IgD-negative memory B cell (primary cell): ENCODE measurements around the gene ELMOD1. TPM values are rescaled to one million over a fixed set of nuclear protein-coding genes. Genes with fewer than 3 reads are reported as not detected.
"Not testable (repeated sequence)": the region's sequence is repeated elsewhere in the genome, so short reads cannot be mapped to it uniquely, and the experiment has no call there.

Experiments used
- H3K27ac Mint-ChIP-seq, 3 donors: one replicate each; pipeline ENCODE4 v1.8.0; 2020 to 2022; ENCODE audit warnings: mild to moderate bottlenecking in 3 of 3, mixed read lengths in 3 of 3, moderate library complexity in 1 of 3
- H3K27me3 Mint-ChIP-seq: one replicate; pipeline ENCODE4 v1.8.0; 2021; ENCODE audit warnings: mixed read lengths
- H3K36me3 Mint-ChIP-seq: one replicate; pipeline ENCODE4 v1.8.0; 2020; ENCODE audit warnings: mild to moderate bottlenecking, mixed read lengths
- H3K4me1 Mint-ChIP-seq, 3 donors: one replicate each; pipeline ENCODE4 v1.8.0; 2020 to 2022; ENCODE audit warnings: mixed read lengths in 3 of 3, mild to moderate bottlenecking in 1 of 3
- H3K4me3 Mint-ChIP-seq, 4 donors: one replicate each; pipeline ENCODE4 v1.8.0; 2020 to 2022; ENCODE audit warnings: mild to moderate bottlenecking in 4 of 4, mixed read lengths in 4 of 4, moderate library complexity in 3 of 4
- H3K9me3 Mint-ChIP-seq, 3 donors: one replicate each; pipeline ENCODE4 v1.8.0; 2020 to 2021; ENCODE audit warnings: mixed read lengths in 3 of 3, mild to moderate bottlenecking in 1 of 3
- polyA plus RNA-seq: library from polyadenylated mRNA; unstranded; fragments of 300-500 nt; fragmentation: Illumina TruSeq; gene quantifications from one replicate; pipeline ENCODE4 v1.2.3, GENCODE V29; 2021

Gene ELMOD1
- polyA plus RNA-seq = not detected

DNA sequence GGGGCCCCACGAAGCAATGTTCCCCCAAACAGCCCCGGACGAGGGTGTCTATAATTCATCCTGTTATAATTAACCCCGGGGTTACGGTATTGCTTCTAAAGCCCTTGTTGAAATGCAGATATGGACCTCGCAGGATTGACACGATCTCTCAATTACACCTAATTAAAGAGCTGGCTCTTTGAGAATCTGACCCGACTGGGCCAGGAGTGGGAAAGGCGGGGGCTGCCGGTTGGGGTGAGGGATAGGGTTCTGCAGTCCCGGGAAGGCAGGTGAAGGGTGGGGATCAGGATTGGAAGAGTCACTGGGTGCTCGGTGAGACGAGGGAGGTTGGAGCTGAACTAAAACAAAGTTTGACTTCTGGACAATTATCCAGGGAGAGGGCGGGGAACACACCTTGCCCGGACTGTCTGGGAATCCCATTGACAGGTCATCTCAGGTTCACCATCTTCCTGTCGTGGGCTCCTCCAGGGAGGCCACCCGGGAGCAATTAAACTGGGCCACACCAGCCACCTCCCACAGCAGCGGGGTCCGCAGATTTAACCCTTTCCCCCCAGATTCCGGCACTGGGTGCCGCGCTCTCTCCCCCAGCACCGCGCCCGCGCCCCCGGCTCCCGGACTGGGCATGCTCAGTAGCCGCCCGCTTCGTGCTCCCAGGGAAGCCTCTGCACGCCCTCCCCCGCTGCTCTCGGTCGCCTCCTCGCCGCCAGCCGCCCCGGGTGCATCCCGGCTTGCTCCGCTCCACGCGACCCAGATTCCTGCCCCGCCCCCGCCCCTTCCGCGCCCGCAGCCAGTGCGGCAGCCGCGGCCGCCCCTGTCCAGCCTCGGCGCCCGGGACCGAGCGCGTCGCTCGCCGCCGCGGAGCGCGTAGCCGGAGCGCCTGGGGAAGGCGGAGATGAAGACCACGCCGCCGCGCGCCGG lies at the start of gene ELMOD1:
ELMOD1 (plus strand) TSS at position 688 of the 918 bp plus-strand sequence. CDS start 27,043 bp downstream, outside the sequence.
- Mint-ChIP-seq H3K4me3 (peak within 1 kb of the TSS; percentile 81 to 94 (median 90)), H3K27me3 (peaks cover 65% of the 10 kb centered on the region), H3K27ac (peak within 1 kb of the TSS in 1 of 3 donors; percentile 60), H3K36me3 (peaks cover 2% of the 10 kb centered on the region), H3K4me1 (peaks cover 13 to 22% (median 19%) of the 10 kb centered on the region in 3 donors), H3K9me3 (no peaks in the 10 kb centered on the region)

DNA sequence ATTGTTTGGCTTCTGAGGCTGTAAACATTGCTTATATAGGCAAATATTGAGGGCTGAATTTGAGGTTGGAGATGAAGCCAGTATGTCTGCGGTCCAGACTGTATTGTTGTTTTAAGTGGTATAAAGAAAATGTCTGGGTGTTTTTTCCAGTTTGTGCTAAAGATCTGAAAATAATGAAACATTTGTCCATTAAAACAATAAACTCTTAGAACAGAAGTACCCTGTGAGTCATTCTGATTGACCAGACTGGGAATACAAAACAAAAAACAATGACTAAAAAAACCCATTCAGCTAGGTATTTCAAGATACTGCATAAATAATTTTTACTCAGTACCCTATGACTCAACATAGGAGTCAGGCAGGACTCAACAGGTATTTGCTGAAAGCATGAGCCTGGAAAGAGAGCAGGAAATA lies 45.8 kb upstream of the ELMOD1 start:
- Mint-ChIP-seq H3K36me3 (peaks cover 10% of the 10 kb centered on the region), H3K4me3 (no peak overlapping the region), H3K27me3 (no peaks in the 10 kb centered on the region), H3K4me1 (peaks cover 0 to 3% (median 0%) of the 10 kb centered on the region in 3 donors), H3K27ac (no peak overlapping the region), H3K9me3 (no peaks in the 10 kb centered on the region)

DNA sequence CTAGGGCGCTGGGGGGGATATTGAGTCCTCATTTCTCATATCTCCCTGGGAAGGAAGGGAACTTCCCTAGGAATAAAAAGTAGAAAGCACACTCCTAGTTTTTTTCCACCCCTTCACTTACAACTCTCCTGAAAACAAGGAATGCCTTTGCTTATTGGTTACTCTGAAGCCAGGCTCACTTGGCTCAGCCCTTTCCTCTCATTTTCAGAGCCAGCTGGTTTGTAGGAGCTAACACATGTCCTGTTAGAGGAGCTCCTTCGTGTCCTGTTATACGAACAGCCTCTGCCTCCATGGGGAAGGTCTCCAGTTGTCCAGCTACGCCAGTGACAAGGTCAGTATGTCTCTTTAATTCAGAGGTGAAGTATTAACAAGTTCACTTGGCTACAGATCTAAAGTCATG lies 43.0 kb upstream of the ELMOD1 start:
- H3K27me3 Mint-ChIP-seq = no peaks in the 10 kb centered on the region
- no peak overlapping the region for H3K4me3 Mint-ChIP-seq
- no peaks in the 10 kb centered on the region for H3K9me3 Mint-ChIP-seq
- no peak overlapping the region for H3K27ac Mint-ChIP-seq
- H3K36me3 Mint-ChIP-seq = peaks cover 2% of the 10 kb centered on the region
- peaks cover 0 to 3% (median 0%) of the 10 kb centered on the region in 3 donors for H3K4me1 Mint-ChIP-seq

DNA sequence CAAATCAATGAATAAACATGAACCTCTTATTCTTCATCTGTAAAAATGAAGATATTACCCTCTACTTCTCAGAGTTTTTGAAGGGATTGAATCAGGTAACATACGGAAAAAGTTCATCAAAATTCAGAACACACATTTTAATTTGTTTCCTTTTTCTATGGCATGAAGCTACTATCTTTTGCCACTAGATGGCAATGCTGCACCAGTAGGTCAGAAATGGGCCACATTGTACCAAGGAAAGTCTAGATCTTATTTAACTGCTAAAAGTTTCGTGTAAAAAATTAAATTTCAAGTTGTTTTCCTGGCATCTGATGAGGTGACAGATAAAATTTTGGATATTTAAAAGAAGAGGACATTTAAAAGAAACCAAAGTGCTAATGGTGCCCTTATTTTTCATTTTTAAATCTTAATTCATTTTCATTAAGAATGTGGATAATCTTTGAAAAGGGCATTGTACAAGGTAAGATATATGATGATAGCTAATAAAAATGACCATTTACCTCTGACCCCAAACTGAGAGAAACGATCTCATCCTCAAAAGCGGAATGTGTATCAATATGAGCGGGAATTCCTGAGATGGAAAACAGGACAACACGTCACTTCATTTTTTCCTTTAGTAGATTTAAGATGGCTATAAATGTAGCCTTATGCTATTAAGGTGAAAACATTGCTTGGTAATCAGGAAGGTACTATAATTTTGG lies 41.5 kb upstream of the ELMOD1 start:
- Mint-ChIP-seq H3K9me3 (no peaks in the 10 kb centered on the region), H3K27me3 (no peaks in the 10 kb centered on the region), H3K36me3 (peaks cover 2% of the 10 kb centered on the region), H3K4me3 (no peak overlapping the region), H3K4me1 (peaks cover 0 to 3% (median 0%) of the 10 kb centered on the region in 3 donors), H3K27ac (no peak overlapping the region)

DNA sequence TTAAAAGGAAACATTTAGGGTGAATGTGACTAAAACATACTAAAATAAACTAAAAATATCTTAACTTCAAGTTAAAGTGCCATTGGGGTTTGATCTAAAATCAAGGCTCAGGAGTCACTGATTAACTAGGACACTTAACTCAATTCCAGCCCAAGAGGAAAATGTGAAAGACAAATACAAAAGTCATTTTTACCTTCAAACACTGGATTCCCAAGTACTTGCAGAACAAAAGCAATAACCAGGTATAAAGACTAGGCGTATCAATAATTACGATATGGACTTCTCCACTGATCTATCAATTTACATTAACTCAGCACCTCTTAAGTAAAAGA lies 41.0 kb upstream of the ELMOD1 start:
- Mint-ChIP-seq H3K9me3 (no peaks in the 10 kb centered on the region), H3K27ac (no peak overlapping the region), H3K27me3 (no peaks in the 10 kb centered on the region), H3K4me3 (no peak overlapping the region), H3K4me1 (peaks cover 0 to 3% (median 0%) of the 10 kb centered on the region in 3 donors), H3K36me3 (no peaks in the 10 kb centered on the region)

DNA sequence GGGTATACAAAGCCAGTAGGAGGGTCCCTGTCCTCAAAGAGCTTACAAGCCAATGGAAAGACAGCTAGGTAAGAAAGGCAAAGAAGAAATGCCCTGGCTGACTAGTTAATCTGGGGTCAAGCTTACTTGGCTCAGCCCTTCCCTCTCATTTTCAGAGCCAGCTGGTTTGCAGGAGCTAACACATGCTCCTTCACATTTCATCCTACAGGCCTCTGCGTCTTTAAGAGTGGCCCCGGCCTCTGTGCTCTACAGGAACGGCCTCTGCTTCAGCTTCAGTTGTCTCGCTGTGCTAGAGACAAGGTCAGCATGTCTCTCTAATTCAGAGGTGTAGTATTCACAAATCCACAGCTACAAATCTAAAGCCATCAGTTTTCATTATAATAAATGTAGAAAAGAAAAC lies 40.6 kb upstream of the ELMOD1 start:
- Mint-ChIP-seq H3K4me3 (no peak overlapping the region), H3K36me3 (no peaks in the 10 kb centered on the region), H3K27ac (no peak overlapping the region), H3K4me1 (peaks cover 0 to 3% (median 0%) of the 10 kb centered on the region in 3 donors), H3K9me3 (no peaks in the 10 kb centered on the region), H3K27me3 (no peaks in the 10 kb centered on the region)

DNA sequence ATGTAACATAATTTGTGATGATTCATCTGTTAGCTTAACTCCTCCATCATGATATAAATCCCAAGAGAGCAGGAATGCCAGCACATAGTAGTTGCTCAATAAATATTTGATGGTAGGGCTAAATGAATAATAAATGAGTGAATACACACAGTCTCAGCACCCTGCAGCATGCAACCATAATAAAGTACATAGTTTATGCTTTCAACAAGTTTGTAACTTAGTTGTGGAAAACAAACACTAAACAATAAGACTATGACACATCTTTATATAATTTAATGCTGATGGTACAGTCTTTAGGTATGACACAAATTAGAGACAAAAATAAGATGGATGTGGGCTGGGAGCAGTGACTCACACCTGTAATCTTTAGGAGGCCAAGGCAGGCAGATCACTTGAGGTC lies 29.3 kb upstream of the ELMOD1 start:
- Mint-ChIP-seq H3K36me3 (no peaks in the 10 kb centered on the region), H3K27ac (no peak overlapping the region), H3K9me3 (no peaks in the 10 kb centered on the region), H3K27me3 (no peaks in the 10 kb centered on the region), H3K4me3 (no peak overlapping the region), H3K4me1 (peaks cover 28 to 32% (median 31%) of the 10 kb centered on the region in 3 donors)

DNA sequence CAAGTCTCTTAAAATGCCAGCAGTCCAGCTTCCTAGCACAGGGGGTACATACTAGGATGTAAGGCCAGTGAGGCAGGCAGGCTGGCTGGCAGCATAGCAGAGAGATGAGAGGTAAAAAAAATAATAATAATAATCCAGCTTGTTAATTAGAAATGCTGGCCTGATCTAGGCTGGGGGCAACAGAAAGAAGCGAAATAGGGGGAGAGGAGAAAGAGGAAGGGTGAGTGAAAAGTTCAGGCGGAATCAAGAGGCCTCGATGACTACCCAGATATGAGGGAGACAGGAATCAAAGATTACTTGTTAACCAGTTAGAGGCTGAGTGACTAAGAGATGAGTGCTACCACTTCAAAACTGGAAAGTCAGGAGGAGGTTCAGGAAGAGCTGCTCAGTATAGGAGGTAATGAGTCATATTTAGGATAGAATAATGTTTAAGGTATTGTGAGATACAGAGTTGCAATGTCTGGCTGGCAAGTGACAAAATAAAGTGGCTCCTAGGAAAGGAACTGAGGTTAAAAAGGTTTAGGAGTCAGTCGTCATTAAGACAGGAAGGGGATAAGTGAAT lies 28.2 kb upstream of the ELMOD1 start:
- Mint-ChIP-seq H3K27me3 (peaks cover under 1% of the 10 kb centered on the region), H3K9me3 (no peaks in the 10 kb centered on the region), H3K4me3 (peak overlapping the region in 2 of 4 donors; percentile 31 to 45), H3K36me3 (no peaks in the 10 kb centered on the region), H3K4me1 (peaks cover 33 to 40% (median 38%) of the 10 kb centered on the region in 3 donors), H3K27ac (peak overlapping the region in 1 of 3 donors; percentile 62)

DNA sequence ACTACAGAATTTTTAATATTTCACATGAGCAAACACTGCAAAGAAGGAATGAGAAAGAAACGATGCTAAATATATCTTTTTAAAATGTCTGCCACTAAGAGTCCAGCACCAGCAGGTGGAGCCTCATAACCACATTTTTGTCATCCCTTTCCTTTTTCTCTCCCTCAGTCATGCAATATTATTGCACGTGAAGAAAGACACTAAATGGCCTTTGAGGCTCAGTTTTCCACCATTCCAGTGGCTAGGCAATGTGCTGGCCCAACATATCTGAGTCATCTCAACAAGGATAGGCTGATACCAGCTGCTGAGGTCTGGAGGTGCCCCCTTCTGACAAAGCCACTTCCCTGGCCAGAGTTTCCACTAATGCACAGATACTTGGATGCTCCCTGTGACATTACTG lies 27.2 kb upstream of the ELMOD1 start:
- peaks cover 41 to 48% (median 48%) of the 10 kb centered on the region in 3 donors for H3K4me1 Mint-ChIP-seq
- H3K36me3 Mint-ChIP-seq = no peaks in the 10 kb centered on the region
- peak overlapping the region in 3 of 4 donors; percentile 1 to 89 (median 63) for H3K4me3 Mint-ChIP-seq
- H3K27me3 Mint-ChIP-seq = peaks cover 2% of the 10 kb centered on the region
- peak overlapping the region; percentile 84 to 92 (median 84) for H3K27ac Mint-ChIP-seq
- H3K9me3 Mint-ChIP-seq = no peaks in the 10 kb centered on the region

DNA sequence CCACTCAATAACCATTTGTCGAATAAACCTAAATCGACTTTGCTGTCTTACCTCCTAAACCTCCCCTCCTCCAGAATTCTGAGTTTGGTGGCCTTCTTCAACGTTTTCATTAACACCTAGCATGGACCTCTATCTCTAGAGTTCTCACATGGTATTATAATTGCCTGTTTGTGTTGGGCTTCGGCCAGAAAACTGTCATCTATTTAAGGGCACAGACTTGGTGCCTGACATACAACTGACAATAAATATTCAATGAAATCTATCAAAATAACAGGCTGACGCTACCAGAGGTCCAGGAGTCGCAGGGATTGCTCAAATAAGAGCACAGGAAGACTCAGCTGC lies 26.1 kb upstream of the ELMOD1 start:
- no peaks in the 10 kb centered on the region for H3K36me3 Mint-ChIP-seq
- peaks cover 2% of the 10 kb centered on the region for H3K27me3 Mint-ChIP-seq
- no peaks in the 10 kb centered on the region for H3K9me3 Mint-ChIP-seq
- peak overlapping the region; percentile 84 to 92 (median 84) for H3K27ac Mint-ChIP-seq
- peak overlapping the region; percentile 89 to 97 (median 92) for H3K4me3 Mint-ChIP-seq
- peaks cover 41 to 48% (median 48%) of the 10 kb centered on the region in 3 donors for H3K4me1 Mint-ChIP-seq

DNA sequence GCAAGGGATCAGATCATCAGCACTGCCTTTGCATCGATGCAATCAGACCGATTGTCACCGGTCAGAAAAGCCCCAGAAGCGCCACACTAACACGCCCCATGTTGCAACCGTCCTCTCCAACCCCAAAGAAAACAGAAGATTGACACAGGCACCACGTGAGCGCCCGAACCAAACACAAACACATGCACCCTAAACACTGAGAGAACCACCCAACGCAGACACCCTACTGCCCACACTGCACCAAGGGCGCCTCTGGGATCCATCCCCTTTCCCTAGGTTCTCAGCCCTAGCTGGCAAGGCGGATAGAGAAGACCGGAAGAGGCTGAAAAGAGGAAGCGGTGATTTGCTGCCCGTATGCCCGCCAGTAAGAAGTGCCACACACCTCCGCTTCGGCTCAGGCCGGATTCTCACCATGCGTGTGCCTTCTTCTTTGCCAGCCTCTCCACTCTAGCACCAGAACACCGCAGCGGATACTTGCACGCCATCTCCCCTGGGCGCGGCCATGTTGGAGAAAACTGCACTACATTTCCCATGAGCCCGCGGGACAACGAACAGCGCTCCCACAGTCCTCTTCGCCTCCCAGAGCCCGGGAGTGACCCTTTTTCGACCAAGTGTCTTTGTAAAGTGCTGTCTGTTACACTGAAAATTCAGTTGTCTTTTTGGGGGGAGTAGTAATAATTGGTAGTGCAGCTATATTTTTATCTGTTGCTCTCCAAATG lies 25.6 kb upstream of the ELMOD1 start, which contains the start of gene ALKBH8:
ALKBH8 (minus strand) TSS at position 517 of the 719 bp plus-strand sequence. CDS start 4,842 bp downstream, outside the sequence.
- no peaks in the 10 kb centered on the region for H3K36me3 Mint-ChIP-seq
- peaks cover 41 to 48% (median 48%) of the 10 kb centered on the region in 3 donors for H3K4me1 Mint-ChIP-seq
- no peaks in the 10 kb centered on the region for H3K9me3 Mint-ChIP-seq
- peaks cover 2% of the 10 kb centered on the region for H3K27me3 Mint-ChIP-seq
- H3K27ac Mint-ChIP-seq = peak within 1 kb of the TSS; percentile 84 to 92 (median 84)
- H3K4me3 Mint-ChIP-seq = peak within 1 kb of the TSS; percentile 89 to 97 (median 92)

DNA sequence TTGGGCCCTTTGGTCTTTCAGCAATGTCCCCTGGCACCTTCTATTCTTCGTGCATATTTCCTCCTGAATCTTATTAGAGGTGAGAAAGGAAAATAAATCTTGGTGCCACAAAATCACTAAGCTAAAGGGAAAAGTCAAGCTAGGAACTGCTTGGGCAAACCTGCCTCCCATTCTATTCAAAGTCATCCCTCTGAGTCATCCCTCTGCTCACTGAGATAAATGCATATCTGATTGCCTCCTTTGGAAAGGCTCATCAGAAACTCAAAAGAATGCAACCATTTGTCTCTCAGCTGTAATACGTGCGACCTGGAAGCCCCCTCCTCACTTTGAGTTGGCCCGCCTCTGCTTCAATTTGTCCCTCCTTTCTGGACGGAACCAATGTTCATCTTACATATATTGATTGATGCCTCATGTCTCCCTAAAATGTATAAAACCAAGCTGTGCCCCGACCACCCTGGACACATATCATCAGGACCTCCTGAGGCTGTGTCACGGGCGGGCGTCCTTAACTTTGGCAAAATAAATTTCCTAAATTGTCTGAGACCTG lies 24.9 kb upstream of the ELMOD1 start:
- H3K27ac Mint-ChIP-seq = peak overlapping the region; percentile 84 to 92 (median 84)
- peak overlapping the region; percentile 89 to 97 (median 92) for H3K4me3 Mint-ChIP-seq
- H3K36me3 Mint-ChIP-seq, H3K9me3 Mint-ChIP-seq, H3K27me3 Mint-ChIP-seq: not testable (repeated sequence)
- peaks cover 41 to 48% (median 48%) of the 10 kb centered on the region in 3 donors for H3K4me1 Mint-ChIP-seq

DNA sequence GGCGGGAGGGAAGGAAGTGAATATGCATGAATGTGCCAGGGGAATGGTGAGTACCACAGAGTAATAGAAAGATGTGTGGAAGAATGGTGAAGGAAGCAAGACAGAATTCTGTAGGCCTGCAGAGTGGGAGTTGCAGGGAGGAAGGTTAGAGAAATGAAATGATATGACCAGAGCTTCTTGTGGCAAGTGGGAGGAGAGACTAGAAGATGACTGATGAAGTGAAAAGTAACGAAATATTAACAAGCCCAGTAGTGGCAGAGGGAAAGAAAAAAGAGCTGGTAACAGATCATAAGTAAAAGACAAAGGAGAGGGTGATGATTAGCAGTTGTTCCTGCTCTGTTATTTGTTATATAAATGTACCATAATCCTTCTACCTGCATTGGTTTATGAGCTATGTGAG lies 24.4 kb upstream of the ELMOD1 start:
- no peaks in the 10 kb centered on the region for H3K36me3 Mint-ChIP-seq

DNA sequence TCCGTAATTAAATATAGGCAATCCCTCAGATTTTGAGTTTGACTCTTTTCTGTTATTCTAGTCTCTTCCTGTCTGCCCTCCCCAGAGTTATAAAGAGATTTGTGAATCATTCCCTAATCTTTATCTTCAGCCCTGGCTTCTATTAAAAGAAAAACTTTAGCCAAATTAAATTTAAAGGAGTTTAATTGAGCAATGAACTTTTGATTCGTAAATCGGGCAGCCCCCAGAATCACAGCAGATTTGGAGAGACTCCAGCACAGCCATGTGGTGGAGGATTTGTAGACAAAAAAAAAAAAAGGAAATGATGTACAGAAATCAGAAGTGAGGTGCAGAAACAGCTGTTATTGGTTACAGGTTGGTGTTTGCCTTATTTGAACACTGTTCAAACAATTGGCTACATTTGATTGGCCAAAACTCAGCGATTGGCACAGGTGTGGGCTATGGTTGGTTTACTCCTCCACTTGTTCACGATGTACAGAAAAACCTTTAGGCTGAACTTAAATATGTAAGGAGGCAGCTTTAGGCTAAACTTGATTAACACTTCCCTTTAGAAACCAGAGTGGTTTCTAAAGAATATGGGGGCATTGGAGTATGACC lies 23.1 kb upstream of the ELMOD1 start:
- H3K9me3 Mint-ChIP-seq = no peaks in the 10 kb centered on the region
- peak overlapping the region; percentile 10 to 83 (median 58) for H3K27ac Mint-ChIP-seq
- H3K27me3 Mint-ChIP-seq = peaks cover 2% of the 10 kb centered on the region
- no peaks in the 10 kb centered on the region for H3K36me3 Mint-ChIP-seq
- H3K4me3 Mint-ChIP-seq = peak overlapping the region; percentile 56 to 89 (median 76)
- H3K4me1 Mint-ChIP-seq = peaks cover 40 to 46% (median 45%) of the 10 kb centered on the region in 3 donors

More for the DNA sequence above, 24.4 kb upstream of the ELMOD1 start:
- peak overlapping the region; percentile 89 to 97 (median 92) for H3K4me3 Mint-ChIP-seq
- H3K4me1 Mint-ChIP-seq = peaks cover 41 to 48% (median 48%) of the 10 kb centered on the region in 3 donors
- H3K27ac Mint-ChIP-seq = peak overlapping the region in 2 of 3 donors; percentile 84 to 92
- H3K27me3 Mint-ChIP-seq = peaks cover 2% of the 10 kb centered on the region
- no peaks in the 10 kb centered on the region for H3K9me3 Mint-ChIP-seq
